SJSA1 (cell line): ENCODE measurements around the gene TMEM106B. TPM values are rescaled to one million over a fixed set of nuclear protein-coding genes. Genes with fewer than 3 reads are reported as not detected.
"Not testable (repeated sequence)": the region's sequence is repeated elsewhere in the genome, so short reads cannot be mapped to it uniquely, and the experiment has no call there.

Experiments
- DNase-seq, 2 experiments: peaks; one replicate each; pipeline ENCODE4 v3.0.0-alpha.2; 2015 to 2020; ENCODE audit warnings: low spot score in 2 of 2, low read depth in 1 of 2
- H3K27ac ChIP-seq: fragments of 250-450 bp; sonication (Bioruptor Pico); 2 replicates; pipeline ENCODE4 v1.5.1; 2020; ENCODE audit warnings: mild to moderate bottlenecking, moderate library complexity
- H3K27me3 ChIP-seq: fragments of 250-450 bp; sonication (Bioruptor Pico); replicated peaks from 2 replicates; pipeline ENCODE4 v1.5.1; 2020; ENCODE audit warnings: mild to moderate bottlenecking, moderate library complexity
- H3K36me3 ChIP-seq: fragments of 250-450 bp; sonication (Bioruptor Pico); 2 replicates; pipeline ENCODE4 v1.5.1; 2020; ENCODE audit warnings: mild to moderate bottlenecking
- H3K4me1 ChIP-seq: fragments of 250-450 bp; sonication (Bioruptor Pico); replicated peaks from 2 replicates; pipeline ENCODE4 v1.6.1; 2021; ENCODE audit warnings: mild to moderate bottlenecking
- H3K4me3 ChIP-seq: fragments of 250-450 bp; sonication (Bioruptor Pico); 2 replicates; pipeline ENCODE4 v1.5.1; 2020; ENCODE audit warnings: mild to moderate bottlenecking
- H3K9me3 ChIP-seq: fragments of 250-450 bp; sonication (Bioruptor Pico); replicated peaks from 2 replicates; pipeline ENCODE4 v1.5.1; 2020; ENCODE audit warnings: mild to moderate bottlenecking
- total RNA-seq: library from RNA; depleted of rRNA; stranded (reverse); fragments of >200 nt; shearing (Covaris generic); gene quantifications from 2 replicates; pipeline ENCODE4 v1.2.3, GENCODE V29; 2014; rRNA removed

Gene TMEM106B
- total RNA-seq = 31.5 and 44.6 TPM in 2 replicates

- H3K4me3 ChIP-seq = peak within 1 kb of the TSS; percentile 82
- no peaks in the 10 kb centered on the region for H3K9me3 ChIP-seq
- no peaks in the 10 kb centered on the region for H3K36me3 ChIP-seq
- peak within 1 kb of the TSS; percentile 32; the same call in 1 of the 2 replicates for H3K27ac ChIP-seq
- H3K27me3 ChIP-seq = peaks cover 24% of the 10 kb centered on the region
- no peaks in the 10 kb centered on the region; the same call in 1 of the 2 replicates for H3K4me1 ChIP-seq
- peak; percentile 92 to 95 for DNase-seq
Measured at GRCh38 chr7:12211054-12211710, at the start of gene TMEM106B. TMEM106B (plus strand) TSS chr7:12211294; CDS start chr7:12214811, 3,517 bp downstream.

- no peaks in the 10 kb centered on the region for H3K27me3 ChIP-seq
- no peaks in the 10 kb centered on the region for H3K4me1 ChIP-seq
- DNase-seq = no peak
- H3K27ac ChIP-seq = no peak overlapping the region
- no peaks in the 10 kb centered on the region for H3K36me3 ChIP-seq
- H3K9me3 ChIP-seq = no peaks in the 10 kb centered on the region
- no peak overlapping the region for H3K4me3 ChIP-seq
Measured at GRCh38 chr7:12162415-12163113, 48.5 kb upstream of the TMEM106B start.

GRCh38 chr7:12168065-12168464 is 43.0 kb upstream of the TMEM106B start:
- DNase-seq, H3K9me3 ChIP-seq, H3K4me3 ChIP-seq, H3K27me3 ChIP-seq, H3K27ac ChIP-seq, H3K36me3 ChIP-seq, H3K4me1 ChIP-seq: not testable (repeated sequence)

GRCh38 chr7:12169981-12170820 is 40.9 kb upstream of the TMEM106B start:
- not testable (repeated sequence) for H3K27me3 ChIP-seq, H3K36me3 ChIP-seq, H3K27ac ChIP-seq, DNase-seq, H3K9me3 ChIP-seq, H3K4me1 ChIP-seq, H3K4me3 ChIP-seq

- H3K36me3 ChIP-seq = no peaks in the 10 kb centered on the region
- H3K27ac ChIP-seq = no peak overlapping the region
- no peak overlapping the region for H3K4me3 ChIP-seq
- H3K4me1 ChIP-seq = no peaks in the 10 kb centered on the region
- no peak for DNase-seq
- no peaks in the 10 kb centered on the region; the same call in 1 of the 2 replicates for H3K27me3 ChIP-seq
- no peaks in the 10 kb centered on the region for H3K9me3 ChIP-seq
Measured at GRCh38 chr7:12173671-12174070, 37.4 kb upstream of the TMEM106B start.

- Histone ChIP-seq H3K4me1 (no peaks in the 10 kb centered on the region), H3K27ac (no peak overlapping the region), H3K27me3 (no peaks in the 10 kb centered on the region; the same call in 1 of the 2 replicates), H3K36me3 (no peaks in the 10 kb centered on the region), H3K4me3 (no peak overlapping the region), H3K9me3 (no peaks in the 10 kb centered on the region)
- no peak for DNase-seq
Measured at GRCh38 chr7:12174931-12175330, 36.2 kb upstream of the TMEM106B start.

- no peak overlapping the region for H3K4me3 ChIP-seq
- H3K27me3 ChIP-seq = no peaks in the 10 kb centered on the region
- H3K27ac ChIP-seq = no peak overlapping the region
- no peaks in the 10 kb centered on the region for H3K9me3 ChIP-seq
- H3K36me3 ChIP-seq = no peaks in the 10 kb centered on the region
- no peaks in the 10 kb centered on the region for H3K4me1 ChIP-seq
- no peak for DNase-seq
Measured at GRCh38 chr7:12178317-12178716, 32.8 kb upstream of the TMEM106B start.

- H3K27ac ChIP-seq = no peak overlapping the region
- H3K27me3 ChIP-seq = 0 out of 2 replicates have a peak, but pooled peaks cover 2% of the 10 kb centered on the region
- H3K36me3 ChIP-seq = no peaks in the 10 kb centered on the region
- H3K4me3 ChIP-seq = no peak overlapping the region
- no peaks in the 10 kb centered on the region for H3K9me3 ChIP-seq
- no peak for DNase-seq
- H3K4me1 ChIP-seq = no peaks in the 10 kb centered on the region
Measured at GRCh38 chr7:12194426-12194825, 16.7 kb upstream of the TMEM106B start.

- no peaks in the 10 kb centered on the region for H3K9me3 ChIP-seq
- H3K27ac ChIP-seq = no peak overlapping the region
- H3K4me3 ChIP-seq = no peak overlapping the region
- DNase-seq = no peak
- 0 out of 2 replicates have a peak, but pooled peaks cover 6% of the 10 kb centered on the region for H3K27me3 ChIP-seq
- H3K4me1 ChIP-seq = no peaks in the 10 kb centered on the region
- no peaks in the 10 kb centered on the region for H3K36me3 ChIP-seq
Measured at GRCh38 chr7:12196386-12196785, 14.7 kb upstream of the TMEM106B start.

- peaks cover 6% of the 10 kb centered on the region; the same call in 1 of the 2 replicates for H3K27me3 ChIP-seq
- no peak overlapping the region for H3K27ac ChIP-seq
- H3K4me1 ChIP-seq = no peaks in the 10 kb centered on the region
- DNase-seq = no peak
- no peak overlapping the region for H3K4me3 ChIP-seq
- no peaks in the 10 kb centered on the region for H3K9me3 ChIP-seq
- H3K36me3 ChIP-seq = no peaks in the 10 kb centered on the region
Measured at GRCh38 chr7:12199363-12199762, 11.7 kb upstream of the TMEM106B start.

- Histone ChIP-seq H3K27ac (no peak overlapping the region), H3K4me1 (no peaks in the 10 kb centered on the region; the same call in 1 of the 2 replicates), H3K36me3 (no peaks in the 10 kb centered on the region), H3K9me3 (no peaks in the 10 kb centered on the region), H3K4me3 (no peak overlapping the region), H3K27me3 (peaks cover 30% of the 10 kb centered on the region)
- no peak for DNase-seq
Measured at GRCh38 chr7:12207046-12207445, 4.0 kb upstream of the TMEM106B start.

GRCh38 chr7:12209221-12209620 is 1.9 kb upstream of the TMEM106B start:
- no peaks in the 10 kb centered on the region for H3K36me3 ChIP-seq
- peaks cover 30% of the 10 kb centered on the region for H3K27me3 ChIP-seq
- H3K27ac ChIP-seq = no peak overlapping the region
- no peak for DNase-seq
- H3K4me3 ChIP-seq = no peak overlapping the region
- no peaks in the 10 kb centered on the region for H3K9me3 ChIP-seq
- no peaks in the 10 kb centered on the region; the same call in 1 of the 2 replicates for H3K4me1 ChIP-seq

GRCh38 chr7:12210179-12211053 is 678 bp upstream of the TMEM106B start:
- no peaks in the 10 kb centered on the region; the same call in 1 of the 2 replicates for H3K4me1 ChIP-seq
- peaks cover 30% of the 10 kb centered on the region for H3K27me3 ChIP-seq
- peak overlapping the region; percentile 82 for H3K4me3 ChIP-seq
- H3K36me3 ChIP-seq = no peaks in the 10 kb centered on the region
- DNase-seq = no peak
- H3K27ac ChIP-seq = no peak overlapping the region
- H3K9me3 ChIP-seq = no peaks in the 10 kb centered on the region
